ENCODE measurements around the gene RANBP1. TPM values are rescaled to one million over a fixed set of nuclear protein-coding genes. Genes with fewer than 3 reads are reported as not detected.

The RANBP1 gene
- total RNA-seq, 1 experiment from 2014 or later = 195 TPM

DNA sequence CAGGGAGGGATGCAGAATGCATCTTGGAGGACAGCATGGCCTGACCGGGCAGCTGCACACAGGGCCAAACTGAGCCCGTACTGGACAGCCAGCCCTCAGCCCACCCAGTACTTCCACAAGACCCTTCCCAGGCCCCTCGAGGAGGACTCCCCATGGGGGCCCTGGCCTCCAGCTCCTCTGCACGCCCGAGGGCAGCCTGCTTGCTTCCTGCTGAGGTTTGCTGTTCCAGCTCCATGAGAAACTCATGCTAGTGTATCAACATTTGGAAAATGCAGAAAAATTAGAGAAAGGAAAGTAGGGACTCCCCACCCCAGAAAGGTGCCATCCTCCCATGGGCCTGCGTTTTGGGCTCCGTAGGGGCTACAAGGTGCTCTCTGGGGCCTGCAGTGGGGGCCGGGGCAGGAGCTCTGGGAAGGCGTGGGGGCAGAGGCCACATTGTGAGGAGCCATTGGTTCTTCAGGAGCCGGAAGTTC is 56.3 kb downstream of the RANBP1 start:
- no peak overlapping the region for H3K27ac Mint-ChIP-seq (ENCODE audit: low read depth, unreplicated experiment)
- H3K36me3 Mint-ChIP-seq (ENCODE audit: insufficient read depth, unreplicated experiment) = no peaks in the 10 kb centered on the region
- ChIA-PET CTCF (interaction anchor here (0.6 kb wide), 1 partner anchor 119 kb away, joined by 3 read pairs; no protein-coding TSS in a partner anchor), POLR2A (no interaction called here)
- no peak for DNase-seq (ENCODE audit: unreplicated experiment)
- TF ChIP-seq, protein P1, sequence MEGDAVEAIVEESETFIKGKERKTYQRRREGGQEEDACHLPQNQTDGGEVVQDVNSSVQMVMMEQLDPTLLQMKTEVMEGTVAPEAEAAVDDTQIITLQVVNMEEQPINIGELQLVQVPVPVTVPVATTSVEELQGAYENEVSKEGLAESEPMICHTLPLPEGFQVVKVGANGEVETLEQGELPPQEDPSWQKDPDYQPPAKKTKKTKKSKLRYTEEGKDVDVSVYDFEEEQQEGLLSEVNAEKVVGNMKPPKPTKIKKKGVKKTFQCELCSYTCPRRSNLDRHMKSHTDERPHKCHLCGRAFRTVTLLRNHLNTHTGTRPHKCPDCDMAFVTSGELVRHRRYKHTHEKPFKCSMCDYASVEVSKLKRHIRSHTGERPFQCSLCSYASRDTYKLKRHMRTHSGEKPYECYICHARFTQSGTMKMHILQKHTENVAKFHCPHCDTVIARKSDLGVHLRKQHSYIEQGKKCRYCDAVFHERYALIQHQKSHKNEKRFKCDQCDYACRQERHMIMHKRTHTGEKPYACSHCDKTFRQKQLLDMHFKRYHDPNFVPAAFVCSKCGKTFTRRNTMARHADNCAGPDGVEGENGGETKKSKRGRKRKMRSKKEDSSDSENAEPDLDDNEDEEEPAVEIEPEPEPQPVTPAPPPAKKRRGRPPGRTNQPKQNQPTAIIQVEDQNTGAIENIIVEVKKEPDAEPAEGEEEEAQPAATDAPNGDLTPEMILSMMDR (IDR thresholded peaks at IDR 0.05; ENCODE audit: unreplicated experiment) = no peak
- no TSS peak for BruUV-seq (replicated peaks)
- H3K9me3 Mint-ChIP-seq (ENCODE audit: unreplicated experiment) = no peaks in the 10 kb centered on the region
- no peak overlapping the region for H3K4me3 Mint-ChIP-seq (ENCODE audit: unreplicated experiment)
- peaks cover 11% of the 10 kb centered on the region for H3K27me3 Mint-ChIP-seq (ENCODE audit: insufficient read depth, unreplicated experiment)
- intact Hi-C loops (cut with micrococcal nuclease) = no loop called here
- H3K4me1 Mint-ChIP-seq (ENCODE audit: insufficient read depth, unreplicated experiment) = no peaks in the 10 kb centered on the region

DNA sequence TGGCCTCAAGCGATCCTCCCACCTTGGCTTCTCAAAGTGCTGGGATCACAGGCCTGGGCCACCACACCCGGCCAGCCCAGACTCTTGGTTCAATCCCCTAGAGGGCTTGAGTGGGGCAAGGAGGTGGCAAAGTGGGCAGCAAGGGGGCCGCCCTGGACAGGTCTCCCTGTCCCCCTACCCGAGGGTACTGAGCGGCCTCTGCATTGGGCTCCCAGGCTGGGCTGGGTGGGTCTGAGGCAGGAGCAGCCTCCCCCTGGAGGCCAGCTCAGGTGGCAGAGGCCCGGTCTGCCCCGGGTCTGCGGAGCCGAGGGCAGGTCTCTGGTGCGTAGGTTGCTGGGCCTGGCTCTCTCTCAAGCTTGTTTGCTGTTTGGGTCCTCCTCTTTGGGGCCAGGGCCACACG is 57.3 kb downstream of the RANBP1 start:
- intact Hi-C loops (cut with micrococcal nuclease) = no loop called here
- Mint-ChIP-seq H3K4me3 (ENCODE audit: unreplicated experiment) (no peak overlapping the region), H3K27ac (ENCODE audit: low read depth, unreplicated experiment) (no peak overlapping the region), H3K9me3 (ENCODE audit: unreplicated experiment) (no peaks in the 10 kb centered on the region), H3K27me3 (ENCODE audit: insufficient read depth, unreplicated experiment) (peaks cover 11% of the 10 kb centered on the region), H3K4me1 (ENCODE audit: insufficient read depth, unreplicated experiment) (no peaks in the 10 kb centered on the region), H3K36me3 (ENCODE audit: insufficient read depth, unreplicated experiment) (no peaks in the 10 kb centered on the region)
- TF ChIP-seq, protein P1 (IDR thresholded peaks at IDR 0.05; ENCODE audit: unreplicated experiment) = no peak
- ChIA-PET POLR2A (no interaction called here), CTCF (no interaction called here)
- DNase-seq (ENCODE audit: unreplicated experiment) = no peak
- no TSS peak for BruUV-seq (replicated peaks)

DNA sequence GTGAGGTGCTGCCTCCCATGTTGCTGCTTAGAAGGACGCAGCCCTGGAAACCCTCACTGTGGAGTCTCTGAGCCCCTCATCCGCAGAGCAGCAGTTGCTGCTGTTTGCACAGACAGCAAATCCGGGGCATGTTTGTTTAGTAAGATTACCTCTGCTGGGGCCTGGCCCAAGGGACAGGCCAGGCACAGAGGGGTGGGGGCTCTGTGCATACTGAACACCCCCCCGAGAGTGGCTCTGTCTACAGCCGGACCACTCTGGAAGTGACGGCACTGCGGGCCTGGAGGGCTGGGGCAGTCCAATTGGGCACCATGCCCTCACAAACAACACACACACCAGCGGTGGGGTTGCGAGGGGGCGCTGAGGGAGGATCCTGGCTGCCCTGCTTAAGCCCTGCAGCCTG is 57.9 kb downstream of the RANBP1 start:
- intact Hi-C loops (cut with micrococcal nuclease) = no loop called here
- TF ChIP-seq, protein P1 (IDR thresholded peaks at IDR 0.05; ENCODE audit: unreplicated experiment) = no peak
- ChIA-PET CTCF (no interaction called here), POLR2A (no interaction called here)
- DNase-seq (ENCODE audit: unreplicated experiment) = no peak
- BruUV-seq (replicated peaks) = no TSS peak
- H3K4me3 Mint-ChIP-seq (ENCODE audit: unreplicated experiment) = no peak overlapping the region
- H3K27ac Mint-ChIP-seq (ENCODE audit: low read depth, unreplicated experiment) = no peak overlapping the region
- peaks cover 11% of the 10 kb centered on the region for H3K27me3 Mint-ChIP-seq (ENCODE audit: insufficient read depth, unreplicated experiment)
- no peaks in the 10 kb centered on the region for H3K4me1 Mint-ChIP-seq (ENCODE audit: insufficient read depth, unreplicated experiment)
- H3K36me3 Mint-ChIP-seq (ENCODE audit: insufficient read depth, unreplicated experiment) = no peaks in the 10 kb centered on the region
- H3K9me3 Mint-ChIP-seq (ENCODE audit: unreplicated experiment) = no peaks in the 10 kb centered on the region

DNA sequence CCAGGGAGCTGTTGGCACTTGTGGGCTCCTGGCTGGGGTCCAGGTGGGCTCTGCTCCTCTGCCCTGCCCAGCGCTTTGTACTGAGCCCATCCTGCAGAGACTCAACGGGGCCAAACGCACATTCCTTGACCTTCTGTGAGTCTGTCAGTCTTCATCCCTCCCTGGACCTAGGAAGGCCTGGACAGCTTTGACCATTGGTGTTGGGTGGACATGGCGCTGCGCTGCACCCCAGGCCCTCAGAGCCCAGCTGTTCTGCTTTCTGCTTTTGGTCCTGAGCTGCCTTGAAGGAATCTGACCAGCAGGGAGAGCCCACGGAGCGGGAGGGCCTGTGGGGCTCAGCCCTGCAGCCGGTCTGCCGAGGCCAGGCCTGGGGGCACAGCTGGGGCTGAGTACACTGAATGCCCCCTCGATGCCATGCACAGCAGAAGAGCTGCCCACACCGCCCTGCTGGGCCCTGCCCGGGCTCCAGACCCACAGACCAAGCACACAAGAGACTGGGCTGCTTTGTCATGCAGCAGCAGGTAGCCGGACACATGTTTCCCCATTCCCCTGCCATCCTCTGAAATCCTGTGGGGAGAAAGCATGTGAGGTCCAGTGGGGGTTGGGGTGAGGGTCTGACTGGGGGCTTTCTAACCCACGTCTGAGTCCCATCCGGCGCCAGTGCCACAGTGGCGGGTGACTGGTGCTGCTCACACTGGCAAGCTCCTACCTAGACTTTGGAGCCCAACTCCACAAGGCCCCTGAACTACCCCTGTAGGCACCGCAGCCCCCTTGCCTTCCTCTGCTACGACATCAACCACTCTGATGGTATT is 59.1 kb downstream of the RANBP1 start:
- H3K9me3 Mint-ChIP-seq (ENCODE audit: unreplicated experiment) = no peaks in the 10 kb centered on the region
- H3K4me3 Mint-ChIP-seq (ENCODE audit: unreplicated experiment) = no peak overlapping the region
- TF ChIP-seq, protein P1 (IDR thresholded peaks at IDR 0.05; ENCODE audit: unreplicated experiment) = no peak
- DNase-seq (ENCODE audit: unreplicated experiment) = peak; percentile 8
- CTCF ChIA-PET = interaction anchor here (0.6 to 0.9 kb wide), 2 partner anchors 18 to 221 kb away, joined by 4 to 5 read pairs; no protein-coding TSS in a partner anchor
- no peaks in the 10 kb centered on the region for H3K36me3 Mint-ChIP-seq (ENCODE audit: insufficient read depth, unreplicated experiment)
- no TSS peak for BruUV-seq (replicated peaks)
- H3K27me3 Mint-ChIP-seq (ENCODE audit: insufficient read depth, unreplicated experiment) = peaks cover 11% of the 10 kb centered on the region
- intact Hi-C loops (cut with micrococcal nuclease) = no loop called here
- POLR2A ChIA-PET = no interaction called here
- H3K4me1 Mint-ChIP-seq (ENCODE audit: insufficient read depth, unreplicated experiment) = no peaks in the 10 kb centered on the region
- no peak overlapping the region for H3K27ac Mint-ChIP-seq (ENCODE audit: low read depth, unreplicated experiment)
